ENCODE results near the gene IFI30. TPM values are rescaled to one million over a fixed set of nuclear protein-coding genes. Genes with fewer than 3 reads are reported as not detected.

Gene IFI30
- total RNA-seq, 4 donors from 2014 or later: 4.1 to 17.4 (median 11.4) TPM

- Histone ChIP-seq H3K27me3 (no peaks in the 10 kb centered on the region), H3K4me3 (no peak overlapping the region), H3K4me1 (peaks cover 0 to 3% of the 10 kb centered on the region in 2 donors), H3K36me3 (no peaks in the 10 kb centered on the region), H3K9me3 (no peaks in the 10 kb centered on the region), H3K27ac (no peak overlapping the region)
- intact Hi-C loops (cut with DNase I; ENCODE audit: low total_unique reads): no loop called here
- no peak for TF ChIP-seq CTCF (IDR thresholded peaks at IDR 0.05)
- no peak for TF ChIP-seq POLR2A (IDR thresholded peaks at IDR 0.05)
- no peak for DNase-seq
Measured at GRCh38 chr19:18176367-18177310, 3.0 kb downstream of the IFI30 start.

GRCh38 chr19:18179957-18180356 is 6.3 kb downstream of the IFI30 start:
- H3K4me3 ChIP-seq: no peak overlapping the region
- no peak for DNase-seq
- H3K9me3 ChIP-seq: no peaks in the 10 kb centered on the region
- H3K4me1 ChIP-seq: no peaks in the 10 kb centered on the region
- no peaks in the 10 kb centered on the region for H3K36me3 ChIP-seq
- TF ChIP-seq CTCF (IDR thresholded peaks at IDR 0.05): no peak
- no peak for TF ChIP-seq POLR2A (IDR thresholded peaks at IDR 0.05)
- H3K27me3 ChIP-seq: no peaks in the 10 kb centered on the region
- H3K27ac ChIP-seq: no peak overlapping the region
- intact Hi-C loops (cut with DNase I; ENCODE audit: low total_unique reads): no loop called here

- no peak for TF ChIP-seq POLR2A (IDR thresholded peaks at IDR 0.05)
- no peak overlapping the region for H3K27ac ChIP-seq
- H3K9me3 ChIP-seq: no peaks in the 10 kb centered on the region
- no peaks in the 10 kb centered on the region for H3K36me3 ChIP-seq
- no peaks in the 10 kb centered on the region for H3K27me3 ChIP-seq
- DNase-seq: no peak
- intact Hi-C loops (cut with DNase I; ENCODE audit: low total_unique reads): no loop called here
- H3K4me1 ChIP-seq: no peaks in the 10 kb centered on the region
- no peak overlapping the region for H3K4me3 ChIP-seq
Measured at GRCh38 chr19:18183529-18183928, 9.9 kb downstream of the IFI30 start.

GRCh38 chr19:18185538-18185937 is 11.9 kb downstream of the IFI30 start:
- Histone ChIP-seq H3K4me3 (no peak overlapping the region), H3K4me1 (no peaks in the 10 kb centered on the region), H3K9me3 (no peaks in the 10 kb centered on the region), H3K27ac (no peak overlapping the region), H3K27me3 (no peaks in the 10 kb centered on the region), H3K36me3 (no peaks in the 10 kb centered on the region)
- DNase-seq: no peak
- intact Hi-C loops (cut with DNase I; ENCODE audit: low total_unique reads): no loop called here
- TF ChIP-seq CTCF (IDR thresholded peaks at IDR 0.05): no peak
- no peak for TF ChIP-seq POLR2A (IDR thresholded peaks at IDR 0.05)

GRCh38 chr19:18190278-18190677 is 16.7 kb downstream of the IFI30 start:
- Histone ChIP-seq H3K27ac (no peak overlapping the region), H3K36me3 (no peaks in the 10 kb centered on the region), H3K4me1 (peaks cover 0 to 12% of the 10 kb centered on the region in 2 donors), H3K9me3 (no peaks in the 10 kb centered on the region), H3K27me3 (no peaks in the 10 kb centered on the region), H3K4me3 (no peak overlapping the region)
- no peak for TF ChIP-seq CTCF (IDR thresholded peaks at IDR 0.05)
- TF ChIP-seq POLR2A (IDR thresholded peaks at IDR 0.05): no peak
- intact Hi-C loops (cut with DNase I; ENCODE audit: low total_unique reads): no loop called here
- DNase-seq: no peak
